ENCODE measurements around the gene IGF2.
"Not testable (repeated sequence)": the region's sequence is repeated elsewhere in the genome, so short reads cannot be mapped to it uniquely, and the experiment has no call there.

The IGF2 gene

GRCh38 chr11:2139123-2139521 lies at the start of gene IGF2:
Gene IGF2 (minus strand): TSS chr11:2139389. CDS start chr11:2135523, 3,866 bp downstream.
- DNase-seq, result no peak

GRCh38 chr11:2188745-2189144 lies 49.6 kb upstream of the IGF2 start:
- DNase-seq, result no peak

- no peak for DNase-seq
These were observed 48.1 kb upstream of the IGF2 start for GRCh38 chr11:2187280-2187707.

GRCh38 chr11:2186669-2187279 lies 47.6 kb upstream of the IGF2 start:
- no peak for DNase-seq

DNA sequence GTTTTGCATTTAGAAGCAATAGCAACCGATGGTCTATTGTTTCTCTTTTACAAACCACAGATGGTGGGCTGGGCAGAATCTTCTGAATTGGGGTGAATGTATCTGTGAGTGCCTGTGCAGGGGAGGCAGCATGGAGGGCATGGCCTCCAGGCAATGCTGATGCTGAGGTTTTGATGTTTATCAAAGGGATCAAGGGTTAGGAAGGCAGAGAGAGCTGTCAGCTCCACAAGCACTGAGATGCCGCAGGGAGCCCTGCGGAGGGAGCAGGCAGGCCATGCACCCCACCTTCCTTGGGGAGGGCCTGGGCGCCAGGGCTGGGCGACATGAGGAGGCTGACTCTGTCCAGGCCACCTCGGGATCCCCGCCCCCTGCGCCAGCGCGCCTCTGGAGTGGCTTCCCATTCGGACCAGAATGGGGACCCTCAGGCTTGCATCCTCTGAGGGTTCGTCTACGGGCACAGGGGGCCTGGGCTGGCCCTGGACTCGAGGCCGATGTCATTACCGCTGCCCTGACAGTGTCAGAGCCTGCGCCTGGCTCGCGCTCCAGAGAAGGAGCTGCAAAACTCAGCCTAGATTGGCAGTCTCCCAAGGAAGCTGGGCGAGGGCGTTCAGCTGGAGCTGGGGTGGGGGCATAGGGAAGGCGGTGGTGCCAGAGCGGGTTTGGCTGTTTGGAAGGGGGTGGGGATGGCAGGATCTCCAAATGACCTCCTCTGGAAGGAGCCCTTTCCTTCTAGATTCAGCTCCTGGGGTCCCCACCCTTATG lies 46.3 kb upstream of the IGF2 start:
- no peak for DNase-seq

GRCh38 chr11:2182692-2183474 lies 43.7 kb upstream of the IGF2 start:
- DNase-seq, result no peak

DNA sequence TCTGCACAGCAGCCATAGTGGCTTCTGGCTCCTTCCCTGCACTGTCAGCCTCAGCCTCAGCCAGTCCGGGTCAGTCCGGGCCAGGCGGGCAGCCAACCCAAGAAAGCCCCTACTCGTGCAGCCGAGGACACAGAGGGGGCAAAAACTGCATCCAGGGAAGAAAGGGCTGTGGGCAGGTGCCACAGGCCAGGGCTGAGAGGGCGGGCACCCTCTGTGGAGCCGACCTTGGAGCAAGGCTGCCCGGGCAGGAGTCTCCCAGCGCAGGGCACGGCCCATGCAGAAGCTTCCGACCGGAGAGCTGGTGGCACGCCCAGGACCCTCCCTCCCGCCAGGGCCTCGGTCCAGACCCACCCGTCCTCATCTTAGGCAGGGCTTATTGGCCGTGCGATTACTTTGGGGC lies 42.9 kb upstream of the IGF2 start:
- DNase-seq, result no peak

DNA sequence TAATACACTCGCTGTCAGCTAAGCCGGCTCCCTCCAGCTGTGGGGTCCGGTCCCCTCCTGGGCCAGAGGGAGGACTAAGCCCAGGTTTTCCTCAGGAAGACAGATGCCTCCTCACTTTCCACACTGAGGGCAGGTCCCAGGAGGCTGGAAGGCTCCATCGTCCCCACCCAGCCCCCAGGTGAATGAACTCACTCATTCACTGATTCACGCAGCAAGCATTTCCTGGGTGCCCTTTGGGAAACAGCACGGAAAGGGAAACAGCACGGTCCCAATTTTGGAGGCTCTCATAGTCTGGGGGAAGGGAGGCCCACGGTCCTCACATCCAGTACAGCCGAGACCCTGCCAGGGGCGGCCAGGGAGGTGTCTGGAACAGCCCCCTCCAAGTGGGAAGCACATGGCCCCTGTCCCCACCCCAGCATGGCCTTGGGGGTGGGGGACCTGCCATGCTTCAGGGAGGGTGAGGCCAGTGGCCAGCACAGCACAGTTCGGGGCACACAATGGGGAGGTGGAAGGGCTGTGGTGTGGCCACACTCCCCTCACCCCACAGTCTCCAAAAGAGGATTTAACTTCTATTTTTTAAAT lies 41.7 kb upstream of the IGF2 start:
- no peak for DNase-seq

- DNase-seq, result no peak
These were observed 41.2 kb upstream of the IGF2 start for GRCh38 chr11:2180347-2180746.

DNA sequence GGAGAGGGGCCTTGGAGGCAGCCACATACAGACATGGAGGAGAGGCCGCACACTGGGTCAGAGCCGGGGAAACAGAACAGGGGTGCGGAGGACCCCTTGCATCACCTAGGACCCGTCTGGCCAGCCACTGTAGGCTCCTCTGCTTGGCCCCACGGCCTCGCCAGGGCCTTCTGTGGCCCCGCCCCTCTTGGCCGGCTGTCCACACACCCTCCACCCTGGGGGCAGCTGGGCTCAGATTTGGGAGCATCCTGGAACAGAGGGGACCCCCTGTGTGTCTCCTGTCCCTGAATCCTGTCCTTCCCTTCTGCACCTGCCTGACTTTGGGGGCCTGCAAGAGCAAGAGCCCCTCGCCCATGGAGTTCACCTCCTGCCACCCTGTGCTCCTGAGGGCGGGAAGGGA lies 40.3 kb upstream of the IGF2 start:
- DNase-seq, result no peak

GRCh38 chr11:2178906-2179494 lies 39.8 kb upstream of the IGF2 start:
- no peak for DNase-seq

GRCh38 chr11:2178055-2178773 lies 39.0 kb upstream of the IGF2 start:
- not testable (repeated sequence) for DNase-seq

- no peak for DNase-seq
These were observed 37.9 kb upstream of the IGF2 start for GRCh38 chr11:2177076-2177475.

GRCh38 chr11:2176389-2176900 lies 37.3 kb upstream of the IGF2 start:
- DNase-seq, result no peak

DNA sequence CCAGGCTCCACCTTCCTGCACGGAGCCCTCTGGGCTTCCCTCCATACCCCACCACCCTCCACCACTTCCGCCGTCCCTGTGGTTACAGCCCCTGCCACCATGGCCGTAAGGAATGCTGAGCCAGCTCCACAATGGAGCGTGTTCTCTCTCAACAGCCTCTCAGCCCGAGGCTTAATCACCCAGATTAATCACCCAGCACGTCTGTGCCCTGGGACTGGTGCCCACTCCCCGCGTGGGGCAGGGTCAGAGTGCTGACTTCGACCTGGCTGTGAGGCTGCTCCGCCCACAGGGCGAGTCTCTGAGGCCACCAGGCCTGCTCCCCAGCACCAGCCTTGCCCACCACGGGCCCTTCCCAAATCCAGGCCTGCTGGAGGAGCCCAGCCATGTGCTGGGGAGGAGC lies 36.5 kb upstream of the IGF2 start:
- no peak for DNase-seq

DNA sequence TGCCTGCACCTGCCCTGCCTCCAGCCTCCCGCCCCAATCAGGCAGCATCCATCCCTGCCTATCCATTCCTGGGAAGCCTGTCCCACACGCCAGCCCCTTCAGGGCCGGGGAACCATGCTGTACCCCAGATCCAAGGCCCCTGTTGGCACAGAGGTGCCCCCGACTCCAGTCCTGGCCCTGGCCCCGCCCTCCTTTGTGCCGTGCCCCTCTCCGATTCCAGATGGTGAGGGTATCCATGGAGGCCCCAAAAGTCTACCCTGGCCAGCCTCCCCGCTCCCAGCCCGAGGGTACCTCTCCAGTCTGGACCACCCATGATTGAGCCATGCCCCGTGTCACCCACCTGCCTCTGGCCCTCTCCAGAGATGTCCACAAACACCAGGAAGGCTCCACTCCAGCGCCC lies 35.2 kb upstream of the IGF2 start:
- no peak for DNase-seq

GRCh38 chr11:2173761-2174160 lies 34.6 kb upstream of the IGF2 start:
- DNase-seq, result no peak

- DNase-seq, result no peak
These were observed 34.0 kb upstream of the IGF2 start for GRCh38 chr11:2173150-2173693.

GRCh38 chr11:2172676-2173075 lies 33.5 kb upstream of the IGF2 start:
- DNase-seq, result no peak

GRCh38 chr11:2171591-2172003 lies 32.4 kb upstream of the IGF2 start, which contains the start of gene TH:
Gene TH (minus strand): TSS chr11:2171815. CDS start chr11:2171786, 29 bp downstream.
- DNase-seq, result no peak
